ENCODE measurements around the gene C6orf120. TPM values are rescaled to one million over a fixed set of nuclear protein-coding genes. Genes with fewer than 3 reads are reported as not detected.

Gene C6orf120
- total RNA-seq, 1 experiment from 2014 or later: 31.5 TPM

DNA sequence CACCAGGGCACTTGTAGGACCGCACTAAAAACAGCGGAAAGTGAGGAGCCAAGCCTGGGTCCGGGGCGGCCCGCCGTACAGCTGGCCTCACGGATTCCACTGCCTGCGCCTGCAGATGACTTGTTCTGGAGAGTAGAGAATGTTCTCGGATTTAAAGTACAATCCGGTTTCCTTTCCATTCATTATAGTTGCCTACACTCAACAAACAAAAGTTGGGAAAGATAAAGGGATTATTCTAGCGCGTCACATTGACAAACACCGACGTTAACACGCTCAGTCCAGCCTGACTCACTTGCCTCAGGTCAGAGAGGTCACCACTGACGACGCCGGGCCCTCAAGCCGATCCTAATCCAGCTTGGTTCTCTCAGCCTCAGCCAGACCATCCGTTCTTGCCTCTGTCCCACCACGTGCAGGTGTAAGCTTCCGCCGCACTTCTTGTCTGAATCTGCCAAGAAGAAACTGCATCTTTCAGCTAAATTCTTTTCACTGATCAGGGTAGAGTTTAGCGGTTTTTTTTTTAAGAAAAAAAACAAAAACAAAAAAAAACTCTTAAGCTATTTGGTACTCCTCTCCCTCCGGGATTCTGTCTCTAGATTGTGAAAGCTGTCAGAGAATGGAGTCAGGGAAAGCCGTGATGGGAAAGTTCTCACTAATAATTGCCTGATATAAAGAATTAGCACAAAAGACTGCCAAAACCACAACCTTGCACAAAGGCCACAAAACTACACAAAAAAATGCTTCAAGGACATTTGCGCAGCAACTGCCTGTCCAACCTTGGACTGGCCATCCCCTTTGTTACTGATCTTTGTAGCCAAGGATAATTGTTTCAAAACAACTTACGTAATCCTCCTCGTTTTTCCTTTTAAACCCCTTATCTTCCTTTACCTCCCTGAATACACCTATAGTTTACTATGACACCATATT is 23.5 kb downstream of the C6orf120 start:
- Histone ChIP-seq H3K27ac (ENCODE audit: low read length) (peak overlapping the region; percentile 76), H3K4me3 (ENCODE audit: low read depth in 2 of 2, low read length in 2 of 2) (peak overlapping the region; percentile 64), H3K9me3 (ENCODE audit: control insufficient read depth, insufficient read depth, low read depth, low read length) (no peaks in the 10 kb centered on the region), H3K27me3 (ENCODE audit: control insufficient read depth, insufficient read depth, low read length) (no peaks in the 10 kb centered on the region), H3K4me1 (ENCODE audit: control insufficient read depth, insufficient read depth, low read length) (peaks cover 28% of the 10 kb centered on the region), H3K36me3 (ENCODE audit: control insufficient read depth, insufficient read depth, low read length) (no peaks in the 10 kb centered on the region)
- no TSS peak for BruUV-seq (replicated peaks)
- ChIA-PET POLR2A (interaction anchor here (0.7 to 1.1 kb wide), 3 partner anchors 17 to 606 kb away, joined by 3 to 6 read pairs (median 3); no protein-coding TSS in a partner anchor), CTCF (no interaction called here)
- DNase-seq (ENCODE audit: low read depth, low spot score) (no peak), ATAC-seq (peak; percentile 62)
- in situ Hi-C loops (cut with HindIII; ENCODE audit: low pct_unique_long_range_greater_than_20kb, low sequenced_read_pairs): no loop called here
- peak; percentile 14; the same call in 1 of the 2 replicates for TF ChIP-seq TCF7L2 (IDR thresholded peaks at IDR 0.05; ENCODE audit: low read depth, low read length)
- TF ChIP-seq, protein P1, sequence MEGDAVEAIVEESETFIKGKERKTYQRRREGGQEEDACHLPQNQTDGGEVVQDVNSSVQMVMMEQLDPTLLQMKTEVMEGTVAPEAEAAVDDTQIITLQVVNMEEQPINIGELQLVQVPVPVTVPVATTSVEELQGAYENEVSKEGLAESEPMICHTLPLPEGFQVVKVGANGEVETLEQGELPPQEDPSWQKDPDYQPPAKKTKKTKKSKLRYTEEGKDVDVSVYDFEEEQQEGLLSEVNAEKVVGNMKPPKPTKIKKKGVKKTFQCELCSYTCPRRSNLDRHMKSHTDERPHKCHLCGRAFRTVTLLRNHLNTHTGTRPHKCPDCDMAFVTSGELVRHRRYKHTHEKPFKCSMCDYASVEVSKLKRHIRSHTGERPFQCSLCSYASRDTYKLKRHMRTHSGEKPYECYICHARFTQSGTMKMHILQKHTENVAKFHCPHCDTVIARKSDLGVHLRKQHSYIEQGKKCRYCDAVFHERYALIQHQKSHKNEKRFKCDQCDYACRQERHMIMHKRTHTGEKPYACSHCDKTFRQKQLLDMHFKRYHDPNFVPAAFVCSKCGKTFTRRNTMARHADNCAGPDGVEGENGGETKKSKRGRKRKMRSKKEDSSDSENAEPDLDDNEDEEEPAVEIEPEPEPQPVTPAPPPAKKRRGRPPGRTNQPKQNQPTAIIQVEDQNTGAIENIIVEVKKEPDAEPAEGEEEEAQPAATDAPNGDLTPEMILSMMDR (IDR thresholded peaks at IDR 0.05): no peak
- intact Hi-C loops (cut with micrococcal nuclease; ENCODE audit: unreplicated experiment): no loop called here

DNA sequence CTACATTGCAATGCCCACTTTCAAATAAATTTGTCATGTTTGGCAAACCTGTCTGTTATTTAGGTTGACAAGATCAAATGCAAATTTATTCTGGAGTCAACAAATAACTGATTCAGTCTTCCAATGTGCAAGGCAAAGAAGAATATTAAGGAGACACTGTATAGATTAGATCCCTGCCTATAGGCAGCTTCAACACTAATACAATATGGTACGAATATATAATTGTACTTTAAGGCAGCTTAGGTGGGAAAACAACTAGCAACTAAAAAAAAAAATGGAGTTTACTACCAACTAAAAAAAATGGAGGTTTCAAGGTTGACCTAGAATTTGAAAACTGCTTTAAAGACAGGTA is 24.1 kb downstream of the C6orf120 start:
- TF ChIP-seq SIN3A (IDR thresholded peaks at IDR 0.05; ENCODE audit: borderline replicate concordance, insufficient read depth, low read depth, low read length) (no peak), POLR2AphosphoS5 (IDR thresholded peaks at IDR 0.05; ENCODE audit: low read depth, low read length) (no peak), TCF7L2 (IDR thresholded peaks at IDR 0.05; ENCODE audit: low read depth, low read length) (no peak)
- TF ChIP-seq, protein P1 (IDR thresholded peaks at IDR 0.05): no peak
- TF ChIP-seq, protein P2, sequence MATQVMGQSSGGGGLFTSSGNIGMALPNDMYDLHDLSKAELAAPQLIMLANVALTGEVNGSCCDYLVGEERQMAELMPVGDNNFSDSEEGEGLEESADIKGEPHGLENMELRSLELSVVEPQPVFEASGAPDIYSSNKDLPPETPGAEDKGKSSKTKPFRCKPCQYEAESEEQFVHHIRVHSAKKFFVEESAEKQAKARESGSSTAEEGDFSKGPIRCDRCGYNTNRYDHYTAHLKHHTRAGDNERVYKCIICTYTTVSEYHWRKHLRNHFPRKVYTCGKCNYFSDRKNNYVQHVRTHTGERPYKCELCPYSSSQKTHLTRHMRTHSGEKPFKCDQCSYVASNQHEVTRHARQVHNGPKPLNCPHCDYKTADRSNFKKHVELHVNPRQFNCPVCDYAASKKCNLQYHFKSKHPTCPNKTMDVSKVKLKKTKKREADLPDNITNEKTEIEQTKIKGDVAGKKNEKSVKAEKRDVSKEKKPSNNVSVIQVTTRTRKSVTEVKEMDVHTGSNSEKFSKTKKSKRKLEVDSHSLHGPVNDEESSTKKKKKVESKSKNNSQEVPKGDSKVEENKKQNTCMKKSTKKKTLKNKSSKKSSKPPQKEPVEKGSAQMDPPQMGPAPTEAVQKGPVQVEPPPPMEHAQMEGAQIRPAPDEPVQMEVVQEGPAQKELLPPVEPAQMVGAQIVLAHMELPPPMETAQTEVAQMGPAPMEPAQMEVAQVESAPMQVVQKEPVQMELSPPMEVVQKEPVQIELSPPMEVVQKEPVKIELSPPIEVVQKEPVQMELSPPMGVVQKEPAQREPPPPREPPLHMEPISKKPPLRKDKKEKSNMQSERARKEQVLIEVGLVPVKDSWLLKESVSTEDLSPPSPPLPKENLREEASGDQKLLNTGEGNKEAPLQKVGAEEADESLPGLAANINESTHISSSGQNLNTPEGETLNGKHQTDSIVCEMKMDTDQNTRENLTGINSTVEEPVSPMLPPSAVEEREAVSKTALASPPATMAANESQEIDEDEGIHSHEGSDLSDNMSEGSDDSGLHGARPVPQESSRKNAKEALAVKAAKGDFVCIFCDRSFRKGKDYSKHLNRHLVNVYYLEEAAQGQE (IDR thresholded peaks at IDR 0.05; ENCODE audit: insufficient read depth in 1 of 2, low read depth in 2 of 2, low read length in 1 of 2): no peak
- H3K27ac ChIP-seq (ENCODE audit: low read length): no peak overlapping the region
- no peaks in the 10 kb centered on the region for H3K9me3 ChIP-seq (ENCODE audit: control insufficient read depth, insufficient read depth, low read depth, low read length)
- DNase-seq (ENCODE audit: low read depth, low spot score) (no peak), ATAC-seq (no peak)
- CTCF ChIA-PET: no interaction called here
- peaks cover 22% of the 10 kb centered on the region for H3K4me1 ChIP-seq (ENCODE audit: control insufficient read depth, insufficient read depth, low read length)
- H3K27me3 ChIP-seq (ENCODE audit: control insufficient read depth, insufficient read depth, low read length): no peaks in the 10 kb centered on the region
- BruUV-seq (replicated peaks): no TSS peak
- intact Hi-C loops (cut with micrococcal nuclease; ENCODE audit: unreplicated experiment) (no loop called here), in situ Hi-C loops (cut with HindIII; ENCODE audit: low pct_unique_long_range_greater_than_20kb, low sequenced_read_pairs) (no loop called here)
- H3K4me3 ChIP-seq (ENCODE audit: low read depth in 2 of 2, low read length in 2 of 2): no peak overlapping the region
- POLR2A ChIA-PET: interaction anchor here (0.7 to 1.1 kb wide), 2 partner anchors 25 to 605 kb away, joined by 3 to 6 read pairs; no protein-coding TSS in a partner anchor
- H3K36me3 ChIP-seq (ENCODE audit: control insufficient read depth, insufficient read depth, low read length): no peaks in the 10 kb centered on the region

All from Panc1 (cell line).